Right lobe of liver (tissue), 6 donors: Measurements from ENCODE around the gene HMGN4. TPM values are rescaled to one million over a fixed set of nuclear protein-coding genes. Genes with fewer than 3 reads are reported as not detected.
A peak's percentile ranks its signal among the peaks of the same experiment; 100 is the strongest.

Experiments
- ATAC-seq, 4 donors: fragments of 200-7000 bp; cut with Tn5 transposase; one replicate each; pipeline ENCODE4 v1.9.1; 2020; ENCODE audit warnings: mild to moderate bottlenecking in 4 of 4, moderate library complexity in 4 of 4
- DNase-seq, 3 donors: peaks; one replicate each; pipeline ENCODE4 v3.0.0-alpha.2; 2020
- H3K27ac ChIP-seq, 3 donors: fragments of 200-600 bp; one replicate each; pipeline ENCODE4 v1.8.0; 2022
- H3K27me3 ChIP-seq, 2 donors: fragments of 200-600 bp; one replicate each; pipeline ENCODE4 v1.8.0; 2022
- H3K36me3 ChIP-seq, 4 donors: fragments of 200-600 bp; sonication (generic) in 1 of 4; one replicate each; pipeline versions ENCODE4 v1.5.1 to v1.8.0; 2017 to 2022; ENCODE audit warnings: control low read depth in 1 of 4
- H3K4me1 ChIP-seq, 4 donors: fragments of 200-600 bp; sonication (generic) in 1 of 4; one replicate each; pipeline versions ENCODE4 v1.5.1 to v1.8.0; 2017 to 2022; ENCODE audit warnings: control low read depth in 1 of 4
- H3K4me3 ChIP-seq, 3 donors: fragments of 200-600 bp; one replicate each; pipeline ENCODE4 v1.8.0; 2022
- H3K9me3 ChIP-seq, 4 donors: fragments of 200-600 bp; sonication (generic) in 1 of 4; one replicate each; pipeline versions ENCODE4 v1.5.1 to v1.8.0; 2017 to 2022; ENCODE audit warnings: control low read depth in 1 of 4
- CTCF ChIP-seq, 4 donors: fragments of 200-600 bp in 3 of 4; fragments of 450-650 bp in 1 of 4; IDR thresholded peaks; one replicate each; pipeline versions ENCODE4 v1.5.1 to v1.8.0; 2016 to 2022; ENCODE audit warnings: antibody characterized with exemption in 4 of 4, mild to moderate bottlenecking in 2 of 4
- POLR2A ChIP-seq: fragments of 450-650 bp; IDR thresholded peaks from one replicate; pipeline ENCODE4 v1.6.1; 2017; ENCODE audit warnings: antibody characterized with exemption, mild to moderate bottlenecking
- WGBS: methylation state at CpG from one replicate; pipeline ENCODE4 v1.1.6; 2018; ENCODE audit warnings: low coverage, low lambda C conversion rate; ENCODE audit not compliant: insufficient coverage; ENCODE audit errors: missing lambda C conversion rate; 5-methylcytosine and 5-hydroxymethylcytosine counted together
- intact Hi-C, 2 donors: fragments of 100-400 bp; cut with DNase I; formaldehyde crosslinking; loops; one replicate each; pipeline versions ENCODE4 v1.11.2 to v1.14.1; 2022
- total RNA-seq, 6 experiments: library from RNA; depleted of rRNA in 2 of 6; stranded (reverse); fragments of >200 nt in 2 of 6; fragmentation: NEBNext Ultra II Directional in 3 of 6; extraction: Animal tissue kit (Norgen Biotek cat#: 25700) in 3 of 6; gene quantifications; one replicate each; pipeline versions ENCODE4 v1.1.0 to v1.2.4, GENCODE V29; 2016 to 2023
- donor health status: DM: no; HTN: yes; CAD: no.
- donor health status: DM: no; HTN: no; CAD: no.
- donor health status: DM: no; HTN: no; CAD: no.
- donor health status: DM: no; HTN: yes; CAD: no.
- donor health status: DM: no; HTN: yes; CAD: no.

The HMGN4 gene
- total RNA-seq, 6 experiments from 2014 or later, result 5.8 to 13.2 (median 9.1) TPM

GRCh38 chr6:26561533-26562466 lies 23.6 kb downstream of the HMGN4 start:
- Histone ChIP-seq H3K27ac (no peak overlapping the region), H3K4me1 (no peaks in the 10 kb centered on the region), H3K27me3 (no peaks in the 10 kb centered on the region), H3K4me3 (no peak overlapping the region), H3K9me3 (no peaks in the 10 kb centered on the region), H3K36me3 (no peaks in the 10 kb centered on the region)
- no peak for DNase-seq
- no peak for ATAC-seq
- 67% methylated on average over 15 of the region's 17 CpGs for WGBS
- intact Hi-C loops, result loop anchor here in 1 of 2 donors (10.0 kb wide), 1 partner anchor 217 kb away; no protein-coding TSS in a partner anchor
- no peak for TF ChIP-seq CTCF (IDR thresholded peaks at IDR 0.05)
- no peak for TF ChIP-seq POLR2A

GRCh38 chr6:26563488-26563887 lies 25.3 kb downstream of the HMGN4 start:
- H3K4me1 ChIP-seq, result no peaks in the 10 kb centered on the region
- no peak overlapping the region for H3K4me3 ChIP-seq
- 65% methylated on average over 6 of the region's 6 CpGs for WGBS
- no peaks in the 10 kb centered on the region for H3K27me3 ChIP-seq
- no peak overlapping the region for H3K27ac ChIP-seq
- no peaks in the 10 kb centered on the region for H3K9me3 ChIP-seq
- TF ChIP-seq CTCF (IDR thresholded peaks at IDR 0.05) (no peak), POLR2A (no peak)
- H3K36me3 ChIP-seq, result no peaks in the 10 kb centered on the region
- ATAC-seq (no peak), DNase-seq (no peak)
- intact Hi-C loops, result loop anchor here in 1 of 2 donors (10.0 kb wide), 1 partner anchor 219 kb away; no protein-coding TSS in a partner anchor

GRCh38 chr6:26568601-26569432 lies 30.7 kb downstream of the HMGN4 start:
- peak in 1 of 4 donors; percentile 15 for TF ChIP-seq CTCF (IDR thresholded peaks at IDR 0.05)
- no peak for TF ChIP-seq POLR2A
- intact Hi-C loops, result loop anchor here in 1 of 2 donors (10.0 kb wide), 1 partner anchor 224 kb away; no protein-coding TSS in a partner anchor
- WGBS, result 2% methylated on average over 26 of the region's 34 CpGs
- Histone ChIP-seq H3K9me3 (no peaks in the 10 kb centered on the region), H3K27ac (no peak overlapping the region), H3K4me3 (peak overlapping the region; percentile 18 to 43 (median 22)), H3K27me3 (no peaks in the 10 kb centered on the region), H3K4me1 (no peaks in the 10 kb centered on the region), H3K36me3 (no peaks in the 10 kb centered on the region)
- DNase-seq (peak; percentile 88 to 90 (median 88)), ATAC-seq (peak; percentile 74 to 86 (median 76))

GRCh38 chr6:26569433-26569764 lies 31.2 kb downstream of the HMGN4 start:
- no peaks in the 10 kb centered on the region for H3K4me1 ChIP-seq
- ATAC-seq (no peak), DNase-seq (no peak)
- intact Hi-C loops, result loop anchor here in 1 of 2 donors (10.0 kb wide), 1 partner anchor 225 kb away; no protein-coding TSS in a partner anchor
- TF ChIP-seq CTCF (IDR thresholded peaks at IDR 0.05) (no peak), POLR2A (no peak)
- H3K27ac ChIP-seq, result no peak overlapping the region
- H3K36me3 ChIP-seq, result no peaks in the 10 kb centered on the region
- peak overlapping the region in 1 of 3 donors; percentile 43 for H3K4me3 ChIP-seq
- no peaks in the 10 kb centered on the region for H3K9me3 ChIP-seq
- WGBS, result 15% methylated on average over 2 of the region's 2 CpGs
- H3K27me3 ChIP-seq, result no peaks in the 10 kb centered on the region
